GF-D8 (cell line): ENCODE data around the gene NSMCE1.
"Not testable (repeated sequence)": the region's sequence is repeated elsewhere in the genome, so short reads cannot be mapped to it uniquely, and the experiment has no call there.

ENCODE experiments used
- DNase-seq: peaks from one replicate; lab custom pipeline; 2025; lab: John Stamatoyannopoulos, UW

The NSMCE1 gene

DNA sequence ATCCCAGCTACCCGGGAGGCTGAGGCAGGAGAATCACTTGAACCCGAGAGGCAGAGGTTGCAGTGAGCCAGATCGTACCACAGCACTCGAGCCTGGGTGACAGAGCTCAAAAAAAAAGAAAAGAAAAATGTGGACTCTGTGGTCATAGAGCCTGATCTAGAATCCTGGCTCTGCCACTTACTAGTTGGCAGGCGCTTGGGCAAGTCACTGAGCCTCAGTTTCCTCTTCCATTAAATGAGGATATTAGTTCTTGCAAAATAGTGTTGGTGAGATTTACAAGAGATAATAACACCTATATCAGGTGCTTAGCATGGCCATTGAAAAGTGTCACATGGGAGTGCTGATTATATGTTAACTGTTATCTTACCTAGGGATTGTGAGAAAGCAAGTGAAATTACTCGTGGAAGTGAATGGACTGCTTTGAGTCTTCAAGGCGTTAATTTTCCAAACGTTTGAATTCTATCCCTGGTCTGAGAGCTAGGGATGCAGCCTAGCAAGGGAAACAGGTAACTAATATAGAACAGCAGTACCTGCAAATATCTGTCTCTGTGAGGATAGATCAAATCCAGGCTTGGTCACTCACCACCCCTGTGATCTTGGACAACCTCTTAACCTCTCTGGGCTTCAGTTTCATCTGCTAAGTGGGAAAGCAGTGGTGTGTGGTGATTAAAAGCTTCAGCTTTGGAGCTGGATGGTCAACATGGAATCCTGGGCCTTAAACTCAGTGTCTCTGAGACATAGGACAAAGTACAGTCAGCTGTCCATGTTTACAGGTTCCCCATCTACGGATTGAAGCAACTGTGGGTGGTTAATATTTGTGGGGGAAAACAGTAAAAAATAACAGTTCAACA lies 953 bp upstream of the NSMCE1 start:
- DNase-seq, result no peak

DNA sequence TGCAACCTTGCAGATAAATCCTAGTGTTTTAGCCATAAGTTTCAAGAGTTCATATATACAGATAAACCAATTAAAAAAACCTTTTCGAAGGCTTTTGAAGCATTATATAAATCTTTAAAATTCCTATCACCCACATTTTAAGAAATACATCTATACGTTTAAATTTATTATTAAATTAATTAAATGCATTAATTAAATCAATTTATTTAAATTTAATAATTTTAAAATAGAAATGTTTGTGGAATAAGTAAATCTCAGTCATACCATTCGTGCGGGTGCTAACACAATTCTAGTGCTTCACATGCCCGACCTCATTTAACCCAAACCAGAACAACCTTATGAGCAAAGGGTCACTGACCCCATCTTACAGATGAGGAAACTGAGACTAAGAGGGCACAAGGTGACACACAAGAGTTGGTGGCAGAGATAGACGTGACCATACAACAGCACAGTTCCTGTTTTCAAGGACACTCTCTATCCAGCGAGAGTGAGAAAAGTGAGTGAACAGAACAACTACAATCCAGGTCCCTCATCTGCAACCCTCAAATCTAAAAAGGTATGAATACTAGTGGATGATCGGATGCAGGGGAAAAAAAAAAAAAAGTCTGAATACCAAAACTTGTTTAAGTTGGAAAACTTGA lies 1.4 kb downstream of the NSMCE1 start:
- no peak for DNase-seq

DNA sequence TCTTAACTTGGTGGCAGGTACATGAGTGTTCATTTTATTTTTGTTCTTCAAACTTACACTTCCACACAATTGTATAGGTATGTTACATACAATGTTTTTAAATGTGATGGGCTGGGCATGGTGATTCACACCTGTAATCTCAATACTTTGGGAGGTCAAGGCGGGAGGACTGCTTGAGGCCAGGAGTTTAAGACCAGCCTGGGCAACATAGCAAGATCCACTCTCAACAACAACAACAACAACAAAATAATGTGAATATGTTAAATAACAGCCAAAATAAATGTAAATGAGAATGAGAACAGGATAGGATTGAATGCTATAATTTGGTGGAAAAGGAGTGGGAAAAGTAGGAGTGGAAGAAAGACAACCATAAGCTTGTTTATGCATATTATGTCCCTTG lies 2.6 kb downstream of the NSMCE1 start:
- DNase-seq, result no peak

DNA sequence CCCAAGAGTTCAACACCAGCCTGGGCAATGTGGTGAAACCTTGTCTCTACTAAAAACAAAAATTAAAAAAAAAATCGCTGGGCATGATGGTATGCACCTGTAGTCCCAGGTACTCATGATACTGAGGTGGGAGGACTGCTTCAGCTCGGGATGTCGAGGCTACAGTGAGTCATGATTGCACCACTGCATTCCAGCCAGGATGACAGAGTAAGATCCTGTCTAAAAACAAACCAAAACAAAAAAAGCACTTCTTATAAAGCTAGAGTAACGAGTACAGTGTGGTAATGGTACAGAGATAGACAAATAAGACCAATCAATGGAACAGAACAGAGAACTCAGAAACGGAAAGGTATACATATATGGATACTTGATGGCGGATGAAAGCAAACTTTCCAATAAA lies 4.4 kb downstream of the NSMCE1 start:
- DNase-seq, result no peak

DNA sequence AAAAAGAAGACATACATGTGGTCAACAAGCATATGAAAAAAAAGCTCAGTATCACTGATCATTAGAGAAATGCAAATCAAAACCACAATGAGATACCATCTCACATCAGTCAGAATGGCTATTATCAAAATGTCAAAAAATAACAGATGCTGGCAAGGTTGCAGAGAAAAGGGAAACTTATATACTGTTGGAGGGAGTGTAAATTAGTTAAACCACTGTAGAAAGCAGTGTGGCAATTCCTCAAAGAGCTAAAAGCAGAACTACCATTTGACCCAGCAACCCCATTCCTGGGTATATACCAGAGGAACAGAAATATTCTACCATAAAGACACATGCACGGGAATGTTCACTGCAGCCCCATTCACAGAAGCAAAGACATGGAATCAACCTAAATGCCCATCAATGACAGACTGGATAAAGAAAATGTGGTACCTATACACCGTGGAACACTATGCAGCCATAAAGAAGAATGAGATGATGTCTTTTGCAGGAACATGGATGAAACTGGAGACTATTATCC lies 5.6 kb downstream of the NSMCE1 start:
- peak; percentile 22 for DNase-seq

DNA sequence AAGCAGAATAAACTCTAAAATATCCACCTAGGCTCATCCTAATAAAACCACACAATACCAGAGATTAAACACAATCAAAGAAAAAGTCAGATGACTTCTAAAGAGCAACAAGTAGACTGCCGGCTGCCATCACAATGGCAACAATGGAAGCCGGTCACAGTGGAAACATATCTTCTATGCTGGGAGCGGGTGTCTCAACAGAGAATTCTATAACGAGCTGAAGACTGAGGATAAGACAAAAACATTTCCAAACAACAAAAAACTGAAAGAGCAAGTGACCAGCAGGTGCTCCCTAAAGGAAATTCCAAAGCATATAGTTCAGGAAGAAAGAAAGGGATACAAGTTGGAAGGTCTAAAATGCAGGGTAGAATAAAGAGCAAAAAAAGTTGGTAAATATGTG lies 8.9 kb downstream of the NSMCE1 start:
- no peak for DNase-seq

DNA sequence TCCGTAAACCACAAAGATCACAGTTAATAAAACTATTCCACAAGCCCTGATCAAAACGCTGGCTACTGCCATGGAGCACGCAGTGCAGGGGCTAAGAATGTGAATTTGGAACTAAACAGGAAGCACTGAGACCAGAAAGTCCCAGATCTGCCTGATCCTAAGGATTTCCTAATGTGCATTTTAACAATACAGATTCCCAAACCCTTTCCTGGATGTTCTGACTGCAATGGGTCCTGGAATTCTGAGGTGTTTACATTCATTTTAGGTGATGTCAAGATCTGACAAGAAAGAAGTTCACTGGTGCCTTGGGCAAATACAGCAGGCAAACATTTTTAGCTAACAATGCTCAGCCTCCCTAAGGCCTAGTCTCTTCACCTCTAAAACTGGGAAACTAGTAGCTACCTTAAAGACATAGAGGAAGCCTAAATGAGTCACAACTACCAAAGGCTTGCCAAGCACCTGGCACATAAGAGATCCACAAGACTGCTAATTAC lies 10.3 kb downstream of the NSMCE1 start:
- no peak for DNase-seq

DNA sequence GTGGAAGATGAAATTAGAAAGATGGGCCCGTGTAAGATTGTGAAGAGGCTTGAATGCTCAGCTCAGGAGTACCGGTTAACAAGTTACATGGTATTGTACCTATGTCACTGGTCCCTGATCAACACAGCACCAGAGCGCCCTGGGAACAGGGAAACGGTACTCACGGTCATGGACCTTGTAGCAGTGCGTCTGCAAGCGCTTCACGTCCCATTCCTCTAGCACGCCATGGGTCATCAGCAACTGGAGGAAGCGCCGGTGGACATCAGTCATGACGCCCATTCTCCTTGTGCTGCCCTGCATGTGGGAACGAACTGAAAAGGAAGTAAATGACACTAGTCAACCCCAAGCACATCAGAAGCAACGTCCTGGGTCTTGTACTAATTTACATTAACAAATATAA lies 11.3 kb downstream of the NSMCE1 start:
- DNase-seq, result no peak

DNA sequence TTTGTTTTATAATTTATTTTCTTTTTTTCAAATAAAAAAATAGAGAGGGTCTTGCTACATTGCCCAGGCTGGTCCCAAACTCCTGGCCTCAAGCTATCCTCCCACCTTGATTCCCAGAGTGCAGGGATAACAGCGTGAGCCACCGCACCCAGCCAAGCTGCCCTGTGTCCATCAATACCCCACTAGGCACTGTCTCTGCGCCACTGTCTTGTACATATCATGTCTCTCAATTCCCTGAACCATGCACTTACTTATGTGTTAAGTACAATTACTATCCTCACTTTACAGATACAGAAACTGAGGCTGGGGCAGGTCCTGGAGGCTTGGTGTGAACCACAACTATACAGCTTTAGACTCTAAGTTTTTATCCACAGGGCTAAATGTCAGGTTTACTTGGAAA lies 11.7 kb downstream of the NSMCE1 start:
- DNase-seq, result no peak

DNA sequence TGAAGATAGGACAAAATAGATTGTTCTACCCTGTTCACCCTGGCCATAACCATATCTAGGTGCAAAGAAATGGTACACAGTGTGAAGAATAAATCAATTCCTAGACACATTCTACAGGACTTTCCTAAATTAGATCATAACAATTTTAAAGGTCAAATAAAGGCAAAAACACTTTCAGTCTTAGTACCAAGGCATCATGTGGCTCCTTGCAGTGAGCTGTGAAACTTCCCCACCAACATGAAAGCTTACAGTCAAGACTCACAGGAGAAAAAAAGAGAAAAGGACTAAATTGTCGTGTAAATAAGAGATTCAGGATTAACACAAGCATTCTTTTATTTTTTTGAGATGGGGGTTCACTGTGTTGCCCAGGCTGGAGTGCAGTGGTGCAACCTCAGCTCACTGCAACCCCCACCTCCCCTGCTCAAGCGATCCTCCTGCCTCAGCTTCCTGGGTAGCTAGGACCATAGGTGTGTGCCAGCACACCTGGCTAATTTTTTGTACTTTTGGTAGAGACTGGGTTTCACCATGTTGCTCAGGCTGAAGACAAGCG lies 14.2 kb downstream of the NSMCE1 start:
- DNase-seq, result no peak

DNA sequence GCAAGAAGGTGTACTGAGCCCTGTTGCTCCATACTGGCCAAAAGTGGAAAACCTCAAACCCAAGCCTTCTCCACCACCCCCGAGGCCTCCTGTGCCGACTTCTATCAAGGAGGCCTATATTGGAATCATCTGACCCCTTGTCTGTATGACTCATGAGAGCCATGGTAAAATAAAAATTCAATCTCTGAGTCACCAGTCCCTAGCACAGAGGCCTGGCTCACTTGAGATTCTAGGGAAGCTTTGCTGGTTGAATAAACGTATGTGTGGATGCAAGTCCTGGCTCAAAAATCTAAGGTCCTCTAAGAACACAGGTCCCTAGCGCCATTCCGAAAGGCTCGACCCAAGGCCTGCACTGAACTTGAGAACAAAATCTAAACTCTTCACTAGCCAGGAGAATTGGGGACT lies 15.0 kb downstream of the NSMCE1 start:
- no peak for DNase-seq

DNA sequence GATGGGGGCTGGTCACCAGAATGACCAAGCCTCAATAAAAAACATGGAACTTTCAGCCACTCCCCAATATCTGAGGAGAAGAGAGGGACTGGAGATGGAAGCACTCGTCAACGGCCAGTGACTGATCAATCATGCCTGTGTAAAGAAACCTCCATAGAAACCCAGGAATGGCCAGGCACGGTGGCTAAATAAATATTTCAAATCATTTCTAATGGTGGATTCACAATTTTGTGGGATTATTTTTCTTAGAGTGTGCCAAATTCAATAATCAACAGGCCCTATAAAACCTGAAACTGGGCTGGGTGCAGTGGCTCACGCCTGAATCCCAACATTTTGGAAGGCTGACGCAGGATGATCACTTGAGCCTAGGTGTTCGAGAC lies 16.4 kb downstream of the NSMCE1 start:
- no peak for DNase-seq

DNA sequence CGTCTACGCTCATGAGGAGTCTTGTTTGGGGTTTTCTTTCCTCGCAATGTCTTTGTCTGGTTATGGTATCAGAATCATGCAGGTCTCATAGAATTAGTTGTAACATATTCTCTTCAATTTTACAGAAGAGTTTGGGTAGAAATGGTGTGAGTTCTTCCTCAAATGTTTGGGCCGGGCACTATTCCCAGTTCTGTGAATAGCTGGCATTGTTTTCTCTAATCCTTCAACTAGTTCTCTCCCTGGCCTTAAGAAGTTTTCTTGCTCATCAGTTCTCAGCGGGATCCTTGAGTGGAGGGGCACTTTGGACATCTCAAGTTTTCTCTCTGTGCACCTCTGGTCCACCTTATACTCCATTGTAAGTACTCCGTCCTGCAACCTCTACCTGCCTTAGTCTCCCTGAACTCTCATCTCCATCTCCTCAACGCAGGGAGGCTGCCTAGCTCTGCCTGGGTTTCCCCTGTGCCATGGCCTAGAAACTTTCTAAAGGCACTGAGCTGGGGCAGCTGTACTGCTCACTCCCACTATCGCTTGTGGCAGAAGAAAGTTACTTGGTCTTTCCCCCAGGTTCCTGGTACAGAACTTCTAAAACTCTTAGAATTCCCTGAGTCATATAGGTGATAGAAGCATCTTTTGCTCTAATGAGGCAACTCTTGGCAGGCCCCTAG lies 16.9 kb downstream of the NSMCE1 start:
- DNase-seq, result no peak

DNA sequence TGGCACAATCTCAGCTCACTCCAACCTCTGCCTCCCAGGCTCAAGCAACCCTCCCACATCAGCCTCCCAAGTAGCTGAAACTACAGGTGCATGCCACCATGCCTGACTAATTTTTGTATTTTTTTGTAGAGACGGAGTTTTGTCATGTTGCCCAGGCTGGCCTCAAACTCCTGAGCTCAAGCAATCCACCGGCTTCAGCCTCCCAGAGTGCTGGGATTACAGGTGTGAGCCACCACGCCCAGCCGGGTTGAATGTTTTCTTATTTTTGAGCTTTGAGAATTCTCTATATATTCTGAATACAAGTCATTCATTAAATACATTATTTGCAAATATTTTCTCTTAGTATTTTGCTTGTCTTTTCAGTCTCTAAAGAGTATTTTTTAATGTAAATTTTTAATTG lies 19.7 kb downstream of the NSMCE1 start:
- not testable (repeated sequence) for DNase-seq

DNA sequence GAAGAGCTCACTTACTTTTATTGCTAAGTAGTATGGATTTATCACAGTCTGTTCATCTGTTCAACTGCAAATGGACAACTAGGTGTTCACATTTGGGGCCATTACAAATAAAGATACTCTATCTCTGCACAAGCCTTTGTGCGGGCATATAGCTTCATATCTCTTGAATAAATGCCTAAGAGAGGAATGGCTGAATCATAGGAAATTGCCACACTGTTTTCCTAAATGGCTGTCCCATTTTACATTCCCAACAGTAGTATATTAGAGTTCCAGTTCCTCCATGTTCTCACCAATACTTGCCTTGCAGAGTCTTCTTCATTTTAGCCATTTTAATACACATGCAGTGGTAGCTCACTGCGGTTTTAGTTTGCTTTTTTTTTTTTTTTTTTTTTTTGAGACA lies 20.5 kb downstream of the NSMCE1 start:
- DNase-seq, result no peak

DNA sequence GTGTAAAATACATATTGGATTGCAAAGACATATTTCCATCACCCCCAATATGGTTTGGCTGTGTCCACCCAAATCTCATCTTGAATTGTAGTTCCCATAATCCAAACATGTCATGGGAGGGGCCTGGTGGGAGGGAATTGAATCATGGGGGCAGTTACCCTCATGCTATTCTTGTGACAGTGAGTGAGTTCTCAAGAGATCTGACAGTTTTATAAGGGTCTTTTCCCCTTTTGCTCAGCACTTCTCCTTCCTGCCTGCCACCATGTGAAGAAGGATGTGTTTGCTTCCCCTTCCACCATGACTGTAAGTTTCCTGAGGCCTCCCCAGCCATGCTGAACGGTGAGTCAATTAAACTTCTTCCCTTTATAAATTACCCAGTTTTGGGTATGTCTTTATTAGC lies 21.5 kb downstream of the NSMCE1 start:
- peak; percentile 8 for DNase-seq

DNA sequence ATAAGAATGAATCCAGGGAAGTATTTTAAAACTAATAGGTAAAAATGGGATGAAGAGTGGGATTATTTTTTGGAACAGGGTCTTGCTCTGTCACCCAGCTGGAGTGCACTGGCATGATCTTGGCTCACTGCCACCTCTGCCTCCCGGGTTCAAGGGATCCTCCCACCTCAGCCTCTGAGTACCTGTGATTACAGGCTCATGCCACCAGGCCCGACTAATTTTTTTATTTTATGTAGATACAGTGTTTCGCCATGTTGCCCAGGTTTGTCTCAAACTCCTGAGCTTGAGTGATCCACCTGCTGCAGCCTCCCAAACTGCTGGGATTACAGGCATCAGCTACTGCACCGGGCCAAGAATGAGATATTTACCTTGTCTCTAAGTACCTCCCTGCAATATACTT lies 22.1 kb downstream of the NSMCE1 start:
- DNase-seq, result no peak

DNA sequence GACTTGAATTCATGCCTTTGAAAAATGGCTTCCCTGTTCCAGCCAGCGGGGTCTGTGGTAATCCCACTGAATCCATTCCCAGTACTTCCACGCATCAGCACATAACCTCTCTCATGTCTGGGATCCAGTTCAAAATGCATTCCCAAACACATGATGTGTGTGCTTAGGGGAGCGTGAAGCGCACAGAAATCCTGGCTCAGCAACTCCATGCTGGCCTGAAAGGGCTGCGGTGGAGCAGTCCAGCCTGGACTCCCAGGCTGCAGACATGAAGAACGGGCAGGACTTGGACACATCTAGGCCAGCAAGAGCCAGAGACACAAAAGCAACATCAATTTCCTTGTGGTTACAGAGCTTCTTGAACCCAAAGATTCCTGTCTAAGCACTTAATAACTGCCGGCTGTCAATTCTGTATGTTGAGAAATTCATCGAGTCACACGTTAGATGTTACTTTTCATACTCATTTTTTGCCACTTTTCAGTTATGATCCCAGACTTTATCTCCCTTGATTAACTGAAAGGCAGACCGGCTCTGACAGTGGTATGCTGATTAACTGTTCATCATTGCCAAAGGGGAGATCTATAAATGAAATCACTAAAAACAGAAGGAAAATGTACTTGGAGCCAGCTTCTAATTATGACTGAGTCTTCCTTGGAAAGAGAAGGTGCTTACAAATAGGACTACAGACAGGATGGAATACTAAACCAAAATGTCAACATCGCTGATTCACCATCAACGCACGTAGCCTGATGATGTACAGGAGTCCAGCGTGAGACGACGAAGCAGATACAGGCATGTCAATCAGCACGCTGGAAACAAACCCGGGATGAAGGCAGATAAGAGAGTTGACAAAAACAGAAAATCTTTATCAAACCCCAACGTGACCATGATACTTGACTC lies 23.0 kb downstream of the NSMCE1 start:
- DNase-seq, result no peak

DNA sequence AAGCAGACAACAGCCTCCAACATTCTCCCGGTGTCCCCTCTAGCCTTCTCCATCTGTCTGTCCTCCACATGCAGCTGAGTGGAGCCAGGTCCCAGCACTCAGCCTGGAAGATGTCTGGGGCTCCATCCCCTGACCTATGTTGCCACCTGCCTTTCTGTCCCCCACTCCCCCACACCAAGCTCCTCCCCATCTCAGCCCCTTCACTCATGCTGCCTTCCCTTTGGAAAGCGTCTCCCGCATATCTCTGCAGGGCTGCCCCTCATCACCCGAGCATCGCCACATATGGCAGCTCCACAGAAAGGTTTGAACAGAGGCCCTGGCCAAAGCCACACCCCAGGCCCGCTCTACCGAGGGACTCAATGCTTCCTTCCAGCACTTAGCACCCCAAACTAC lies 24.2 kb downstream of the NSMCE1 start:
- no peak for DNase-seq

DNA sequence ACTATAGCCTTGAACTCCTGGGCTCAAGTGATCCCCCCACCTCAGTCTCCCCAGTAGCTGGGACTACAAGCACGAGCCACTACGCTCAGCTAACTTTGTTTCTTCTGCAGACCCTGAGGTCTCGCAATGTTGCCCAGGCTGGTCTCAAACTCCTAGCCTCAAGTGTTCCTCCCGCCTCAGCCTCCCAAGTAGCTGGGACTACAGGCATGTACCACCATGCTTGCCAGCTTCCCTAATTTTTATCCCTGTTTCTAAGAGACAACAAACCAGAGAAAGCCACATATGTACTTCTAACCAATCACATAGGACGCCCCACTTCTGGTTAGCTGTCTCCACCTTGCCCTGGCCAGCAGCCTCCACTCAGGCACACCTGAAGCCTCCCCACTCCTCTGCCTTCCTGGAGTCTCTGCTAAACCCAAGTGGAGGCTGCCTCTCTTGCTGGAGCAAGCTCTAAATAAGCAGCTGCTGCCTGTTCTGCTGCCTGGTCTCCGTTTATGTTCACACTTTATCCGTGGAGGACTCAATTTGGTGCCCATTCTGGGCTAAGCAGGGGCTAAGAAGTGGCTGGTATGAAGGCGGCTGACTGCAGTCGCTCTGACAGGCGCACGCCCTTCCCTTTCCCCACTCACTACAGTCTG lies 24.7 kb downstream of the NSMCE1 start:
- no peak for DNase-seq
